CD4-positive, alpha-beta T cell treated with Interleukin-2 at 100 ng/mL for 4 hours (primary cell): Measurements from ENCODE around the gene CPED1.

Experiments used
- DNase-seq: peaks from one replicate; pipeline ENCODE4 v3.0.0-alpha.2; 2020; ENCODE audit warnings: low spot score

The CPED1 gene

GRCh38 chr7:121323515-121324302 lies 335.2 kb downstream of the CPED1 start:
- no peak for DNase-seq

- DNase-seq: no peak
Observed at GRCh38 chr7:121327671-121328070, 339.2 kb downstream of the CPED1 start.

GRCh38 chr7:121328508-121329190 lies 340.1 kb downstream of the CPED1 start, which contains the start of gene WNT16:
Gene WNT16 (plus strand): TSS chr7:121329000. CDS start chr7:121329293, 293 bp downstream.
- DNase-seq: no peak

- no peak for DNase-seq
Observed at GRCh38 chr7:121329191-121330052, 340.9 kb downstream of the CPED1 start.

- no peak for DNase-seq
Observed at GRCh38 chr7:121330053-121330833, 341.7 kb downstream of the CPED1 start.

GRCh38 chr7:121331048-121331447 lies 342.5 kb downstream of the CPED1 start:
- DNase-seq: no peak

- DNase-seq: no peak
Observed at GRCh38 chr7:121331574-121331973, 343.1 kb downstream of the CPED1 start.

- DNase-seq: no peak
Observed at GRCh38 chr7:121334376-121334775, 345.9 kb downstream of the CPED1 start.

- DNase-seq: no peak
Observed at GRCh38 chr7:121334875-121335648, 346.6 kb downstream of the CPED1 start.

- no peak for DNase-seq
Observed at GRCh38 chr7:121336579-121336978, 348.1 kb downstream of the CPED1 start.

- no peak for DNase-seq
Observed at GRCh38 chr7:121337398-121337797, 348.9 kb downstream of the CPED1 start.

- no peak for DNase-seq
Observed at GRCh38 chr7:121339082-121339481, 350.6 kb downstream of the CPED1 start.

GRCh38 chr7:121341933-121342332 lies 353.4 kb downstream of the CPED1 start:
- DNase-seq: no peak

- DNase-seq: no peak
Observed at GRCh38 chr7:121342631-121343030, 354.1 kb downstream of the CPED1 start.

- no peak for DNase-seq
Observed at GRCh38 chr7:121343302-121343701, 354.8 kb downstream of the CPED1 start.

GRCh38 chr7:121344093-121344492 lies 355.6 kb downstream of the CPED1 start:
- no peak for DNase-seq

GRCh38 chr7:121344497-121344896 lies 356.0 kb downstream of the CPED1 start:
- no peak for DNase-seq
